GM12891 (cell line): Measurements from ENCODE around the gene TNNT3.

Experiments used
- POLR2A ChIP-seq: IDR thresholded peaks from 2 replicates; pipeline ENCODE4 v1.6.1; 2011; ENCODE audit warnings: low read depth, low read length, control low read depth
- POLR2AphosphoS5 ChIP-seq: IDR thresholded peaks from 2 replicates; pipeline ENCODE4 v1.6.1; 2011; ENCODE audit warnings: low read depth, low read length, control low read depth
- TAF1 ChIP-seq: IDR thresholded peaks from 2 replicates; pipeline ENCODE4 v1.6.1; 2011; ENCODE audit warnings: low read depth, low read length, control low read depth

DNA sequence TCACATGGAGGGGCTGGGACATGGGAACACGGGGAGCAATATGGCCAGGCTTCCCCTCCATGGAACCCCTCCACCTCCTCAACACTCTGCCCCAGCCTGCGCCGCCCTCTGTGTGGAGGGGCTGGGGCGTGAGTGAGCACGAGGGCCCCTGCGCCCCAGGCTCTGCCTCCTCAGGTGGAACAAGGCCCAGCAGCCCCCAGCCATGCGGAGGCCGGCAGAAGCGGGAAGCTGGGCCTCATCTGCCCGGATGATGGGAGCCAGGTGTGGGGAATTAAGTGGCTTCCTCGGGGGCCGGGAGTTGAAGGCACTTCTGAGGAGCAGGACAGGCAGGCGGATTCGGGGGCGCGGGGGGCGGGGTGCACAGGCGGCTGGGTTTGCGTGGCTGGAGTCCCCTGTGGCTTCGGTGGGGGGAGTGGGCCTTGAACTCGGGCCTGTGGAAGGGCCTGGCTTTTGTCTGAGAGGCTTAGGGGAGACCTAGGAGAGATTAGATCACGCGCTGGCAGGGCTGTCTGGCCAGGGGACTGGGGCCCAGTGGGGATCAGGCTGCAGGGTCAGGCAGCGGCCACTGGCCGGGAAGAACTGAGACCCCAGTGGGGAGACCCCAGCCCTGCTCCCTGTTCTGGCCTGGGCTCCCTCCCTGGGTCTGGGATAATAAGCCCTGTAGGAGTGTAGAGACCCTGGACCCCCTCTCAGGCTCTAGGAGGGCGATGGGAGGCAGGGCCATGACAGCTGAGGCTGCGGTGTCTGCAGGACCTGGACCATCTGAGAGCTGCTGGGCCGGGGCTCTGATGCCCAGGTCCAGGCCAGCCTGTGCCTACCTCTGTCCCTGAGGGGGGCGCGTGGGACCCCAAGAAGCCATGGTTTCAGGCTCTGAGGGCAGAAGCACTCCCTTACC, 41.1 kb upstream of the TNNT3 start:
- TF ChIP-seq TAF1 = no peak
- TF ChIP-seq POLR2AphosphoS5 = no peak
- TF ChIP-seq POLR2A = no peak
